Endothelial cell of umbilical vein (primary cell): ENCODE results near the gene C2CD3. TPM values are rescaled to one million over a fixed set of nuclear protein-coding genes. Genes with fewer than 3 reads are reported as not detected.

Experiments
- BruUV-seq: library from RNA; stranded (reverse); fragments of 400-500 nt; replicated peaks from 2 replicates; lab custom pipeline; 2021; lab: Mats Ljungman, UMichigan
- CTCF ChIA-PET: fragments of 300-600, 350-600 bp; sonication (Branson Sonifier 250); formaldehyde crosslinking; loops from one replicate; lab custom pipeline; 2021; ENCODE audit warnings: antibody characterized with exemption, inconsistent platforms; lab: Charles Lee
- POLR2A ChIA-PET: fragments of 300-600, 350-600 bp; sonication (Branson Sonifier 250); formaldehyde crosslinking; loops from one replicate; lab custom pipeline; 2021; ENCODE audit warnings: antibody characterized with exemption, inconsistent platforms; lab: Charles Lee
- DNase-seq: peaks from one replicate; pipeline ENCODE4 v3.0.0-alpha.2; 2011; ENCODE audit warnings: low read depth, low spot score
- FAIRE-seq: peaks from 2 replicates; lab custom pipeline; 2011; peaks lifted over from hg19 to GRCh38; lab: Jason Lieb, UNC
- H2AFZ ChIP-seq: 2 replicates; pipeline ENCODE4 v1.6.0; 2012; ENCODE audit warnings: low read depth, low read length, control low read depth, inconsistent platforms
- H3K27ac ChIP-seq: 2 replicates; pipeline ENCODE4 v1.5.1; 2011; ENCODE audit warnings: low read depth, mild to moderate bottlenecking, control low read depth, low read length, moderate library complexity; ENCODE audit not compliant: insufficient read depth
- H3K27me3 ChIP-seq, 2 experiments: 2 replicates each; pipeline versions ENCODE4 v1.6.0 to v1.6.1; 2011; ENCODE audit warnings: low read length in 2 of 2, mixed read lengths in 1 of 2; ENCODE audit not compliant: control insufficient read depth in 2 of 2, insufficient read depth in 2 of 2
- H3K36me3 ChIP-seq, 2 experiments: 2 replicates in 1 of 2; 3 replicates in 1 of 2; pipeline ENCODE4 v1.5.1; 2011; ENCODE audit warnings: low read length in 2 of 2, mild to moderate bottlenecking in 1 of 2, moderate library complexity in 1 of 2; ENCODE audit not compliant: control insufficient read depth in 2 of 2, insufficient read depth in 2 of 2; ENCODE audit errors: extremely low read depth in 1 of 2
- H3K4me1 ChIP-seq: 3 replicates; pipeline ENCODE4 v1.5.1; 2011; ENCODE audit warnings: mild to moderate bottlenecking, low read length; ENCODE audit not compliant: control insufficient read depth, insufficient read depth; ENCODE audit errors: extremely low read depth
- H3K4me2 ChIP-seq: 2 replicates; pipeline ENCODE4 v1.6.1; 2011; ENCODE audit warnings: low read length, control low read depth, mixed read lengths; ENCODE audit not compliant: insufficient read depth
- H3K4me3 ChIP-seq, 3 experiments: fragments of 200-600 bp in 1 of 3; sonication (generic), shearing (Covaris generic) in 1 of 3; replicated peaks in 1 of 3; 2 replicates each; pipeline ENCODE4 v1.5.1; 2011 to 2016; ENCODE audit warnings: control low read depth in 3 of 3, low read length in 3 of 3, mild to moderate bottlenecking in 2 of 3, inconsistent platforms in 1 of 3, low read depth in 1 of 3, moderate library complexity in 1 of 3; ENCODE audit not compliant: insufficient read depth in 1 of 3
- H3K79me2 ChIP-seq: 2 replicates; pipeline ENCODE4 v1.6.0; 2012; ENCODE audit warnings: low read length, inconsistent platforms; ENCODE audit not compliant: control insufficient read depth, insufficient read depth
- H3K9ac ChIP-seq: replicated peaks from 2 replicates; pipeline ENCODE3; 2011; ENCODE audit warnings: low read length, control low read depth; ENCODE audit not compliant: insufficient read depth; ENCODE audit errors: extremely low read depth
- H3K9me1 ChIP-seq: replicated peaks from 3 replicates; pipeline ENCODE4 v1.6.0; 2011; ENCODE audit warnings: mild to moderate bottlenecking, low read length; ENCODE audit not compliant: control insufficient read depth, insufficient read depth; ENCODE audit errors: extremely low read depth
- H3K9me3 ChIP-seq: replicated peaks from 2 replicates; pipeline ENCODE4 v1.5.1; 2012; ENCODE audit warnings: low read length, inconsistent platforms; ENCODE audit not compliant: control insufficient read depth, insufficient read depth
- H4K20me1 ChIP-seq: replicated peaks from 2 replicates; pipeline ENCODE3; 2011; ENCODE audit warnings: mild to moderate bottlenecking, low read length; ENCODE audit not compliant: control insufficient read depth, insufficient read depth; ENCODE audit errors: extremely low read depth
- CTCF ChIP-seq, 2 donors: IDR thresholded peaks; 1 replicate in 1 of 2; 2 replicates in 1 of 2; pipeline ENCODE4 v1.5.1; 2011; ENCODE audit warnings: low read length in 2 of 2, mild to moderate bottlenecking in 2 of 2, moderate library complexity in 2 of 2, control low read depth in 1 of 2, inconsistent platforms in 1 of 2, low read depth in 1 of 2; ENCODE audit not compliant: insufficient read depth in 1 of 2; ENCODE audit errors: extremely low read depth in 1 of 2
- EZH2 ChIP-seq: IDR thresholded peaks from 2 replicates; pipeline ENCODE4 v1.6.1; 2012; ENCODE audit warnings: borderline replicate concordance, low read depth, mild to moderate bottlenecking, moderate library complexity, low read length, inconsistent platforms; ENCODE audit not compliant: severe bottlenecking
- FOS ChIP-seq: IDR thresholded peaks from 2 replicates; pipeline ENCODE4 v1.6.1; 2011; ENCODE audit warnings: mild to moderate bottlenecking, low read length, moderate library complexity, borderline replicate concordance; ENCODE audit not compliant: insufficient read depth
- GATA2 ChIP-seq: IDR thresholded peaks from 2 replicates; pipeline ENCODE4 v1.7.0; 2011; ENCODE audit warnings: low read depth, mild to moderate bottlenecking, moderate library complexity, mixed read lengths, low read length; ENCODE audit not compliant: insufficient read length, insufficient read depth
- MAX ChIP-seq: IDR thresholded peaks from 2 replicates; pipeline ENCODE4 v1.6.1; 2011; ENCODE audit not compliant: insufficient read depth, insufficient read length
- MYC ChIP-seq: IDR thresholded peaks from one replicate; pipeline ENCODE4 v1.6.1; 2011; ENCODE audit warnings: mild to moderate bottlenecking, low read depth, low read length
- POLR2A ChIP-seq: IDR thresholded peaks from 2 replicates; pipeline ENCODE4 v1.6.1; 2012; ENCODE audit warnings: low read depth, mild to moderate bottlenecking, control low read depth, low read length
- POLR2AphosphoS5 ChIP-seq: IDR thresholded peaks from 2 replicates; pipeline ENCODE4 v1.6.1; 2012; ENCODE audit warnings: low read depth, mild to moderate bottlenecking, control low read depth, low read length, moderate library complexity; ENCODE audit not compliant: insufficient read depth
- dilution Hi-C: fragments of 300-500 bp; cut with MboI; formaldehyde crosslinking; loops from one replicate; pipeline ENCODE4 v1.15.0; 2019; ENCODE audit warnings: low sequenced_read_pairs; ENCODE audit not compliant: extremely low pct_ligation_motif_present
- intact Hi-C: fragments of 100-400 bp; cut with micrococcal nuclease; formaldehyde crosslinking; loops from one replicate; pipeline ENCODE4 v1.10.0; 2022
- polyA plus RNA-seq, 4 experiments: library from polyadenylated mRNA; depleted of rRNA in 3 of 4; stranded (reverse) in 3 of 4; unstranded in 1 of 4; fragments of >200 nt; gene quantifications; 2 replicates each; pipeline versions ENCODE4 v1.2.1 to v1.2.3, GENCODE V29; 2011 to 2012; ENCODE audit warnings: missing spikeins in 1 of 4
- total RNA-seq: library from RNA; stranded (reverse); gene quantifications from 2 replicates; pipeline ENCODE4 v1.2.3, GENCODE V29; 2021

Gene C2CD3
- total and polyA plus RNA-seq, 2 donors (not counting 3 experiments of a cell fraction or from before 2014, with no cell fraction given), result 12.9 to 36.6 TPM

GRCh38 chr11:74035264-74035663, 135.5 kb downstream of the C2CD3 start:
- FAIRE-seq, result no peak
- H3K9ac ChIP-seq, result no peak overlapping the region
- ChIA-PET CTCF (no interaction called here), POLR2A (no interaction called here)
- no peaks in the 10 kb centered on the region for H4K20me1 ChIP-seq
- no peaks in the 10 kb centered on the region for H3K4me1 ChIP-seq
- H3K27ac ChIP-seq, result no peak overlapping the region
- no peaks in the 10 kb centered on the region for H3K79me2 ChIP-seq
- H3K9me1 ChIP-seq, result no peaks in the 10 kb centered on the region
- dilution Hi-C loops (no loop called here), intact Hi-C loops (no loop called here)
- no TSS peak for BruUV-seq
- H3K36me3 ChIP-seq, result peaks cover 13 to 20% of the 10 kb centered on the region in 2 experiments
- H3K27me3 ChIP-seq, result no peaks in the 10 kb centered on the region
- H3K4me3 ChIP-seq, result no peak overlapping the region
- TF ChIP-seq MYC (no peak), POLR2A (no peak), CTCF (IDR thresholded peaks at IDR 0.05; ENCODE audit: extremely low read depth in 1 of 2, insufficient read depth in 1 of 2, low read depth in 1 of 2, low read length in 2 of 2) (no peak), GATA2 (no peak), POLR2AphosphoS5 (no peak), FOS (no peak), MAX (no peak), EZH2 (no peak)
- no peak overlapping the region for H3K4me2 ChIP-seq
- no peak overlapping the region for H2AFZ ChIP-seq
- no peak for DNase-seq
- H3K9me3 ChIP-seq, result no peaks in the 10 kb centered on the region
